HG03039 (cell line): ENCODE measurements around the gene ZSCAN9.

Experiments
- ATAC-seq: cut with Tn5 transposase; IDR thresholded peaks from one replicate; pipeline ENCODE4 v1.9.1; 2021; ENCODE audit warnings: mild to moderate bottlenecking, moderate library complexity; ENCODE audit not compliant: unreplicated experiment

Gene ZSCAN9

DNA sequence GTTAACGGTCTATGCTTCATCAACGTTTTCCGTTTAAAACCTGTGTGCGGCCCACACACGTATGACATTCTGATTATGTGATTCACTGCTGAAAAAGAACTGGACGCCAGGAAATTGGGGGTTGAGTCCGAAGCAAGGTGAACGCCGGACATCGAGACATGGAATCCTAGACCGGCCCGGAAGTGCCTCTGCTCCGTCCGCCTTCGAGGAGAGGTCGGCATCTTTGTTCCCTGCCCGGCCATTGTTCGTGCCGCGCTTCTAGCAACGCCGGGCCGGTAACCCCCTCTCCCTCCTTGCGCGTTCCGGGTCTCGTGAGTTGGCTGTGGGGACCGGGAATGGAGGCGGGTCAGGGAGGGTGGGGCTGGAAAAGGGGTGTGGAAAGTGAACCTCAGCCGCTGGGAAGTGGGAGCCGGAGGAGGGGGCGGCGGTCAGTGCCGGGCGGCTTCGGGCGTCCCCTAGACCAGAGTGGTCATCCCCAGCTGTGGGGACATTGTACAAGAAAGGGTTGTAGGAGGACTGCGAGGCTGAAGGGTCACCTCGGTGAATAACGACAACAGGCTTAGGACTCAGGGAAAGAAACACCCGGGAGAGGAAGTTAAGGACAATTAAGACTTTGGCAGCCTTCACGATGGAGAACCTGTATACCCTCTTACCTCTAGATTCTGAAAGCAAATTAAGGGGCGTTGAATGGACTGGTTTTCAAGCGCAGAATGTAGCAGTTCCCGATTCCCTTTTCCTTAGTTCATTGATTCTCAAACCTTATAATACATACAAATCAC lies at the start of gene ZSCAN9:
ZSCAN9 (plus strand) TSS at position 220 of the 779 bp plus-strand sequence. CDS start 1,810 bp downstream, outside the sequence.
- ATAC-seq, result peak; percentile 87

- no peak for ATAC-seq
These were observed 48.7 kb upstream of the ZSCAN9 start for GRCh38 chr6:28176373-28176772.

GRCh38 chr6:28182255-28182654 lies 42.8 kb upstream of the ZSCAN9 start:
- no peak for ATAC-seq

GRCh38 chr6:28188111-28188979 lies 36.7 kb upstream of the ZSCAN9 start:
- no peak for ATAC-seq

DNA sequence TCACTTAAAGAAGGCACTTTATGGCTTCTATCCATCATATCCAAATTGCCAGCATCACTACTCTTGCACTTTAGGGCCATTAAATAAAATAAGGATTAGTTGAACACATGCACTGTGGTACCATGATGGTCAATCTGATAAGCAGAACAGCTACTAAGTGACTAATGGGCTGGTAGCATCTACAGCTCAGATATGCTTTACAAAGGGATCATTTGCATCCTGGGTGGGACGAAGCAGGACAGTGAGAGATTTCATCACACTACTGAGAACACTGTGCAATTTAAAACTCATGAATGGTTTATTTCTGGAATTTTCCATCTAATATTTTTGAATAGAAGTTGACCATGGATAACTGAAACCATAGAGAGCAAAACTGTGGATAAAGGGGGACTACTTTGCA lies 25.1 kb upstream of the ZSCAN9 start:
- ATAC-seq, result no peak

DNA sequence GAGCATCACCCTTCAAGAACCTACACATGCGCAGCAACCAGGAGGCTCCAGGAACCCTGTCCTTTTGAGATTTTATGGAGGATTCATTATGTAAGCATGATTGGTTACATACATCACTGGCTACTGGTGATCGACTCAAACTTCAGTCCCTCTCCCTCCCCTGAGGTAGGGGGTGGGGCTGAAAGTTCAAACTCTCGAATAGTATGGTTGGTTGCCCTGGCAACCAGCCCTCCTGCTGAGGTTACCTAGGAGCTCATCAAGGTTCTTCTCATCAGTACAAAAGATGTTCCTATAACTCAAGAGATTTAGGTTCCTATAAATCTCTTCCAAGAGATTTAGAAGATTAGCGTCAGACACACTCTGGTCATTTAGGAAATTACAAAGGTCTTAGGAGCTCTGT lies 21.9 kb upstream of the ZSCAN9 start:
- ATAC-seq, result no peak

GRCh38 chr6:28205879-28206278 lies 19.2 kb upstream of the ZSCAN9 start:
- no peak for ATAC-seq

- ATAC-seq, result no peak
These were observed 18.5 kb upstream of the ZSCAN9 start for GRCh38 chr6:28206527-28206926.

- no peak for ATAC-seq
These were observed 18.1 kb upstream of the ZSCAN9 start for GRCh38 chr6:28206928-28207509.

- no peak for ATAC-seq
These were observed 17.5 kb upstream of the ZSCAN9 start for GRCh38 chr6:28207510-28208110.

GRCh38 chr6:28208111-28208659 lies 16.9 kb upstream of the ZSCAN9 start:
- ATAC-seq, result no peak

GRCh38 chr6:28209753-28210535 lies 15.1 kb upstream of the ZSCAN9 start:
- no peak for ATAC-seq

GRCh38 chr6:28211840-28212509 lies 13.1 kb upstream of the ZSCAN9 start:
- ATAC-seq, result no peak

- ATAC-seq, result peak; percentile 58
These were observed 12.4 kb upstream of the ZSCAN9 start for GRCh38 chr6:28212510-28213212.

- no peak for ATAC-seq
These were observed 11.9 kb upstream of the ZSCAN9 start for GRCh38 chr6:28213213-28213523.

DNA sequence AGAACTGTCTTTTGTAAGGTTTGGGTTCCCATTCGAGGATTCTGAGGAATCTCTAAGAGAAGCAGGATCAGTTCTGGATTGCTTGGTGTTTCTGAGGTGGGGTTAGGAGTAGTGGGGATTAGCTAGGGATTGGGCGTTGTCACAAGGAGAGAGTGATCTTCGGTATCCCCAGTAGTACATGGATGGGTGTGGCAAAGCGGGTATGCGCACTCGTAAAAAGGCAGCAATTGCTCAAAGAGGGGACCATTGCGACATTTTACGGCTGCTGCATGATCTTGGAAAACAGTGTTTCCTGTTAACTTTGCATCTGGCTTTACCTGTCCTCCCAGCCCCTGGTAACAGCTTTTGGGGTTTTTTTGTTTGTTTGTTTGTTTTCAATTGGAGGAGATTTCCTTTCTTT lies 9.7 kb upstream of the ZSCAN9 start:
- ATAC-seq, result no peak

DNA sequence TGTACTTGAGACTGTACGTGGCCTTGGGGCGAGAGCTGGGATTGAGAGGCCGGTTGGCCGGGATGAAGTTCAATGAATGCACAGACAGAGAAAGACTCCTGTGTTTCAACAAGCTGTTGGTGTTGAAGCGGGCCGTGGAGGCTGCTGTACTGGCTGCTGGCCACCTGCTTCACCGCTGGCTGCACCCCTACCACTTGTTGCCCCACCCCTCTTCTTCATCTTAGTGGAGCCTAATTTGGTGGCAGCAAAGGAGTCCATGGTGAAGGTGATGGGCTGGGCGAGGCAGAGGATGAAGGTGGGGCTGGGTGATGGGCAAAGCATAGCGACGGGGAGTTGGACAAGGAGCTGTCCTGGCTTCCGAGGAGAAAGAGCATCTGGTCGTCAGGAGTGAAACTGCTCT lies 7.2 kb upstream of the ZSCAN9 start:
- ATAC-seq, result no peak

GRCh38 chr6:28218312-28219248 lies 6.5 kb upstream of the ZSCAN9 start:
- ATAC-seq, result no peak
